Gastroesophageal sphincter (tissue), 4 donors: ENCODE measurements around the gene HCFC1. TPM values are rescaled to one million over a fixed set of nuclear protein-coding genes. Genes with fewer than 3 reads are reported as not detected.
A peak's percentile ranks its signal among the peaks of the same experiment; 100 is the strongest.

Experiments used
- ATAC-seq: fragments of 150-250 bp; one replicate; pipeline ENCODE4 v1.9.1; 2016; ENCODE audit warnings: mild to moderate bottlenecking, moderate library complexity
- H3K27ac ChIP-seq, 4 donors: fragments of 200-600 bp; sonication (generic) in 3 of 4; 1 replicate in 3 of 4; 2 replicates in 1 of 4; pipeline ENCODE4 v1.5.1; 2016 to 2019
- H3K27me3 ChIP-seq: fragments of 200-600 bp; sonication (generic); one replicate; pipeline ENCODE4 v1.5.1; 2019
- H3K36me3 ChIP-seq, 2 donors: fragments of 200-600 bp; sonication (generic); one replicate each; pipeline ENCODE4 v1.5.1; 2019; ENCODE audit warnings: control low read depth in 1 of 2
- H3K4me1 ChIP-seq, 3 donors: fragments of 200-600 bp; sonication (generic); 1 replicate in 2 of 3; 2 replicates in 1 of 3; pipeline ENCODE4 v1.5.1; 2016 to 2019; ENCODE audit warnings: control low read depth in 2 of 3
- H3K4me3 ChIP-seq, 2 donors: fragments of 200-600 bp; sonication (generic); one replicate each; pipeline ENCODE4 v1.5.1; 2019; ENCODE audit warnings: mild to moderate bottlenecking in 1 of 2, moderate library complexity in 1 of 2
- H3K9me3 ChIP-seq, 3 donors: fragments of 200-600 bp; sonication (generic); one replicate each; pipeline ENCODE4 v1.5.1; 2017 to 2019; ENCODE audit warnings: control low read depth in 2 of 3
- EP300 ChIP-seq: sonication (generic); formaldehyde crosslinking; IDR thresholded peaks from one replicate; pipeline ENCODE4 v1.6.1; 2017; ENCODE audit warnings: antibody characterized with exemption, mild to moderate bottlenecking
- POLR2A ChIP-seq, 2 donors: fragments of 450-650 bp; IDR thresholded peaks; one replicate each; pipeline ENCODE4 v1.6.1; 2017; ENCODE audit warnings: antibody characterized with exemption in 2 of 2, mild to moderate bottlenecking in 2 of 2, moderate library complexity in 1 of 2
- POLR2AphosphoS5 ChIP-seq: sonication (generic); formaldehyde crosslinking; IDR thresholded peaks from one replicate; pipeline ENCODE4 v1.6.1; 2017; ENCODE audit warnings: antibody characterized with exemption
- WGBS, 2 donors: methylation state at CpG; one replicate each; pipeline ENCODE4 v1.1.5; 2018; ENCODE audit warnings: low coverage in 1 of 2; 5-methylcytosine and 5-hydroxymethylcytosine counted together
- total RNA-seq, 4 donors: library from RNA; depleted of rRNA; stranded (reverse); fragments of >200 nt; gene quantifications; one replicate each; pipeline ENCODE4 v1.1.0, GENCODE V29; 2016
- TF ChIP-seq, protein P1 (sequence below), 4 experiments: fragments of 200-600 bp in 2 of 4; fragments of 450-650 bp in 2 of 4; sonication (generic) in 1 of 4; IDR thresholded peaks; one replicate each; pipeline ENCODE4 v1.5.1; 2017 to 2019; ENCODE audit warnings: antibody characterized with exemption in 4 of 4, mild to moderate bottlenecking in 2 of 4, moderate library complexity in 2 of 4

HCFC1 gene
- total RNA-seq, 4 donors from 2014 or later: 32.9 to 94.4 (median 43.1) TPM

DNA sequence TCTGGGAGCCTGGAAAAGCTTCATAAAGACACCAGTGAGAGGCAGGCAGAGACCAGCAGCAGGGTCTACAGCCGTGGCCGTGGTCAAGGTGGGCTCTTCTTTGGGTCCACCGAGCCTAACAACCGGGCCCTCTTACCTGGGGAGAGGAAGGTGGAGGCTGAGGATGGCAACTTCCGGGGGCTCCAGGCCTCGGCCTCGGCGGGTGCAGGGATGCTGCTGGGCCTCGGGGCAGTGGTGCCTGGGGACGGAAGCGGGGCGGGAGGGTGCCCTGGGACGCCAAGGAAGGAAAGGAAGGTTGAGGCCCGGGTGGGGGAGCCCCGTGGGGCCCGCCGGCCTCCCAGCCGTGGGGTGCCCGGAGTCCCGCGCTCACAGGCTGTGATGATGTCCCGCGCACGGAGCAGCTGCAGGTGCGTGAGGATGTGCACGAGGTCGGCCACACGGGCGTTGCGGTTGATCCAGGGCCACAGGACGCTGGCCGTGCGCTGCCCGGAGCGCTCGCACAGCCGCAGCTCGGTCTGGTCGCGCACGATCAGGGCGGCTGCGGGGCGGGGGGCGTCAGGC, 47.5 kb upstream of the HCFC1 start:
- no peaks in the 10 kb centered on the region for H3K27me3 ChIP-seq
- H3K36me3 ChIP-seq: peaks cover 0 to 33% of the 10 kb centered on the region in 2 donors
- WGBS, 2 donors: no CpG with 5 or more reads among the region's 45 CpGs
- H3K4me3 ChIP-seq: peak overlapping the region; percentile 47 to 67
- H3K4me1 ChIP-seq: peaks cover 0 to 29% (median 3%) of the 10 kb centered on the region in 3 donors
- H3K27ac ChIP-seq: peak overlapping the region; percentile 52 to 91 (median 86)
- no peak for TF ChIP-seq EP300
- TF ChIP-seq POLR2AphosphoS5: no peak
- TF ChIP-seq, protein P1, sequence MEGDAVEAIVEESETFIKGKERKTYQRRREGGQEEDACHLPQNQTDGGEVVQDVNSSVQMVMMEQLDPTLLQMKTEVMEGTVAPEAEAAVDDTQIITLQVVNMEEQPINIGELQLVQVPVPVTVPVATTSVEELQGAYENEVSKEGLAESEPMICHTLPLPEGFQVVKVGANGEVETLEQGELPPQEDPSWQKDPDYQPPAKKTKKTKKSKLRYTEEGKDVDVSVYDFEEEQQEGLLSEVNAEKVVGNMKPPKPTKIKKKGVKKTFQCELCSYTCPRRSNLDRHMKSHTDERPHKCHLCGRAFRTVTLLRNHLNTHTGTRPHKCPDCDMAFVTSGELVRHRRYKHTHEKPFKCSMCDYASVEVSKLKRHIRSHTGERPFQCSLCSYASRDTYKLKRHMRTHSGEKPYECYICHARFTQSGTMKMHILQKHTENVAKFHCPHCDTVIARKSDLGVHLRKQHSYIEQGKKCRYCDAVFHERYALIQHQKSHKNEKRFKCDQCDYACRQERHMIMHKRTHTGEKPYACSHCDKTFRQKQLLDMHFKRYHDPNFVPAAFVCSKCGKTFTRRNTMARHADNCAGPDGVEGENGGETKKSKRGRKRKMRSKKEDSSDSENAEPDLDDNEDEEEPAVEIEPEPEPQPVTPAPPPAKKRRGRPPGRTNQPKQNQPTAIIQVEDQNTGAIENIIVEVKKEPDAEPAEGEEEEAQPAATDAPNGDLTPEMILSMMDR (IDR thresholded peaks at IDR 0.05): no peak
- TF ChIP-seq POLR2A (IDR thresholded peaks at IDR 0.05): no peak
- peak; percentile 8 for ATAC-seq
- H3K9me3 ChIP-seq: no peaks in the 10 kb centered on the region

GRCh38 chrX:154018518-154019060, 47.0 kb upstream of the HCFC1 start:
- no peaks in the 10 kb centered on the region for H3K27me3 ChIP-seq
- H3K4me1 ChIP-seq: peaks cover 0 to 34% (median 3%) of the 10 kb centered on the region in 3 donors
- TF ChIP-seq POLR2A (IDR thresholded peaks at IDR 0.05): no peak
- no peak for TF ChIP-seq EP300
- no peak for TF ChIP-seq POLR2AphosphoS5
- no peaks in the 10 kb centered on the region for H3K9me3 ChIP-seq
- WGBS, 2 donors: no CpG with 5 or more reads among the region's 15 CpGs
- H3K27ac ChIP-seq: peak overlapping the region; percentile 52 to 91 (median 86)
- H3K4me3 ChIP-seq: peak overlapping the region; percentile 47 to 67
- ATAC-seq: no peak
- peaks cover 0 to 33% of the 10 kb centered on the region in 2 donors for H3K36me3 ChIP-seq

DNA sequence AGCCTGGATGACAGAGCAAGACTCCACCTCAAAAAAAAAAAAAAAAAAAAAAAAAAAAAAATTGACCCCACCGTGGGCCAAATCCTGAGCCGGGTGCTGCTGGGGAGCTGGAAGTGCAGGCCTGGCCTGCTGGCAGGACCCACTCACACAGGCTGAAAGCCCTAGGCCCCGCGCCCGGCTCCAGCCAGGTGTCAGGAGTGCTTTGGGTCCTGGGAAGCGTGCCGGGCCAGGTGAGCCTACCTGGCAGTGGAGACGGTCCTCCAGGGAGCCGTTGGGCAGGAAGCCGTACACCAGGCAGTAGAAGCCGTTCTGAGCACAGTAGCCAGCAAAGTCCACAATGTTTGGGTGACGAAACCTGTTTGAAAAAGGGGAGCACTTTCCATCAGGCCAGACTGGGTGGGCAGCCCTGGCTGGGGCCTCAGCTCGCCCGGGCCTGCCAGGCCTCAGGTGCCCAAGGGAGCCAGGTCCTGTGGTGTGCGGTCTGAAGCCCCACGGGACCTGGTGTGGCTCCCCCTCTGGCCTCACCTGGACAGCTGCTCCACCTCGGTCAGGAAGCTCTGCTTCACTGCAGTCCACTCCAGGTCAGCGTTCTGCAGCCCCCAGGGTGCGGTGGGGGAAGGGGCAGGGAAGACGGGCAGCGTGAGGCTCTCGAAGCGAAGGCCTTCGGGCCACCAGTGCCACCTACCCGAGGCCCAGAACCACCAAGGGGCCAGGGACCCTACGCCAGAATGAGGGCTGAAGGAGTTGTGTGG, 46.3 kb upstream of the HCFC1 start:
- Histone ChIP-seq H3K4me1 (peaks cover 0 to 36% (median 3%) of the 10 kb centered on the region in 3 donors), H3K27ac (peak overlapping the region in 2 of 4 donors; percentile 85 to 91), H3K9me3 (no peaks in the 10 kb centered on the region), H3K27me3 (no peaks in the 10 kb centered on the region), H3K36me3 (peaks cover 0 to 33% of the 10 kb centered on the region in 2 donors), H3K4me3 (peak overlapping the region in 1 of 2 donors; percentile 67)
- ATAC-seq: no peak
- WGBS, 2 donors: 80% methylated on average over 1 of the region's 26 CpGs; no CpG with 5 or more reads in 1 of the 2 donors
- TF ChIP-seq POLR2AphosphoS5 (no peak), EP300 (no peak), POLR2A (IDR thresholded peaks at IDR 0.05) (no peak)
- TF ChIP-seq, protein P1 (IDR thresholded peaks at IDR 0.05): no peak

- TF ChIP-seq EP300 (no peak), POLR2AphosphoS5 (no peak), POLR2A (IDR thresholded peaks at IDR 0.05) (no peak)
- TF ChIP-seq, protein P1 (IDR thresholded peaks at IDR 0.05): no peak
- peaks cover 0 to 34% of the 10 kb centered on the region in 2 donors for H3K36me3 ChIP-seq
- H3K4me3 ChIP-seq: no peak overlapping the region
- WGBS, 2 donors: 80% methylated on average over 2 of the region's 24 CpGs; no CpG with 5 or more reads in 1 of the 2 donors
- no peaks in the 10 kb centered on the region for H3K27me3 ChIP-seq
- H3K4me1 ChIP-seq: peaks cover 0 to 36% (median 3%) of the 10 kb centered on the region in 3 donors
- H3K27ac ChIP-seq: no peak overlapping the region
- no peaks in the 10 kb centered on the region for H3K9me3 ChIP-seq
- ATAC-seq: no peak
Observed at GRCh38 chrX:154016366-154017076, 44.9 kb upstream of the HCFC1 start.
